ENCODE results near the gene ZNF609. TPM values are rescaled to one million over a fixed set of nuclear protein-coding genes. Genes with fewer than 3 reads are reported as not detected.

The ZNF609 gene
- polyA plus RNA-seq, 1 donor from 2014 or later: 11.8 TPM

GRCh38 chr15:64697911-64698369, 237.6 kb downstream of the ZNF609 start:
- Histone ChIP-seq H3K36me3 (ENCODE audit: insufficient read depth, low read length) (no peaks in the 10 kb centered on the region), H3K27me3 (ENCODE audit: insufficient read depth, low read depth, low read length) (no peaks in the 10 kb centered on the region), H3F3A (ENCODE audit: insufficient read depth, low read length, poor library complexity, severe bottlenecking) (peaks cover 5% of the 10 kb centered on the region), H3K27ac (ENCODE audit: low read length) (peak overlapping the region; percentile 8), H3K9me3 (ENCODE audit: low read length) (no peaks in the 10 kb centered on the region), H3K9me2 (ENCODE audit: insufficient read depth, low read length) (no peaks in the 10 kb centered on the region), H3K79me2 (replicated peaks; ENCODE audit: insufficient read depth, low read length) (peaks cover 80% of the 10 kb centered on the region), H3K4me2 (ENCODE audit: low read length) (no peak overlapping the region), H4K20me1 (ENCODE audit: insufficient read depth) (peaks cover 3% of the 10 kb centered on the region), H2AFZ (ENCODE audit: low read depth, low read length) (no peak overlapping the region), H3K4me3 (ENCODE audit: low read length) (peak overlapping the region; percentile 91), H3K9ac (ENCODE audit: low read length) (no peak overlapping the region)
- TF ChIP-seq EZH2 (IDR thresholded peaks at IDR 0.05; ENCODE audit: borderline replicate concordance, insufficient read depth, low read length, poor library complexity, severe bottlenecking): no peak

- no peaks in the 10 kb centered on the region for H3K36me3 ChIP-seq (ENCODE audit: insufficient read depth, low read length)
- peaks cover 5% of the 10 kb centered on the region for H3F3A ChIP-seq (ENCODE audit: insufficient read depth, low read length, poor library complexity, severe bottlenecking)
- H4K20me1 ChIP-seq (ENCODE audit: insufficient read depth): peaks cover 3% of the 10 kb centered on the region
- TF ChIP-seq SMC3 (conservative IDR thresholded peaks at IDR 0.05; ENCODE audit: poor library complexity) (no peak), CTCF (IDR thresholded peaks at IDR 0.05; ENCODE audit: poor library complexity, severe bottlenecking) (no peak)
- peak overlapping the region; percentile 87 for H3K4me2 ChIP-seq (ENCODE audit: low read length)
- peak overlapping the region; percentile 91 for H3K4me3 ChIP-seq (ENCODE audit: low read length)
- no peaks in the 10 kb centered on the region for H3K27me3 ChIP-seq (ENCODE audit: insufficient read depth, low read depth, low read length)
- peak overlapping the region; percentile 98 for H3K27ac ChIP-seq (ENCODE audit: low read length)
- H3K9ac ChIP-seq (ENCODE audit: low read length): no peak overlapping the region
- no peak overlapping the region for H2AFZ ChIP-seq (ENCODE audit: low read depth, low read length)
- H3K9me3 ChIP-seq (ENCODE audit: low read length): no peaks in the 10 kb centered on the region
- peaks cover 78% of the 10 kb centered on the region for H3K79me2 ChIP-seq (replicated peaks; ENCODE audit: insufficient read depth, low read length)
- H3K9me2 ChIP-seq (ENCODE audit: insufficient read depth, low read length): no peaks in the 10 kb centered on the region
Measured at GRCh38 chr15:64698823-64699222, 238.4 kb downstream of the ZNF609 start.

- Histone ChIP-seq H3K4me2 (ENCODE audit: low read length) (peak overlapping the region; percentile 87), H4K20me1 (ENCODE audit: insufficient read depth) (peaks cover 3% of the 10 kb centered on the region), H3K9me2 (ENCODE audit: insufficient read depth, low read length) (no peaks in the 10 kb centered on the region), H3K9me3 (ENCODE audit: low read length) (no peaks in the 10 kb centered on the region), H3K36me3 (ENCODE audit: insufficient read depth, low read length) (no peaks in the 10 kb centered on the region), H3K27ac (ENCODE audit: low read length) (peak overlapping the region; percentile 98), H3K4me3 (ENCODE audit: low read length) (peak overlapping the region; percentile 91), H3K79me2 (replicated peaks; ENCODE audit: insufficient read depth, low read length) (peaks cover 76% of the 10 kb centered on the region), H3K27me3 (ENCODE audit: insufficient read depth, low read depth, low read length) (no peaks in the 10 kb centered on the region), H3K9ac (ENCODE audit: low read length) (peak overlapping the region; percentile 97), H3F3A (ENCODE audit: insufficient read depth, low read length, poor library complexity, severe bottlenecking) (peaks cover 5% of the 10 kb centered on the region), H2AFZ (ENCODE audit: low read depth, low read length) (no peak overlapping the region)
- TF ChIP-seq REST (IDR thresholded peaks at IDR 0.05; ENCODE audit: borderline replicate concordance) (peak; percentile 64), TAF1 (IDR thresholded peaks at IDR 0.05; ENCODE audit: low read depth) (no peak), MXI1 (conservative IDR thresholded peaks at IDR 0.05; ENCODE audit: poor library complexity, severe bottlenecking) (no peak), EZH2 (IDR thresholded peaks at IDR 0.05; ENCODE audit: borderline replicate concordance, insufficient read depth, low read length, poor library complexity, severe bottlenecking) (no peak), EP300 (conservative IDR thresholded peaks at IDR 0.05; ENCODE audit: poor library complexity, severe bottlenecking) (no peak), POLR2AphosphoS5 (IDR thresholded peaks at IDR 0.05) (peak; percentile 32), SMC3 (conservative IDR thresholded peaks at IDR 0.05; ENCODE audit: poor library complexity) (no peak), CTCF (IDR thresholded peaks at IDR 0.05; ENCODE audit: poor library complexity, severe bottlenecking) (no peak), RAD21 (conservative IDR thresholded peaks at IDR 0.05) (no peak)
Measured at GRCh38 chr15:64699751-64700388, 239.5 kb downstream of the ZNF609 start.

All from neural cell (in vitro differentiated cells).